CD14-positive monocyte (primary cell): ENCODE measurements around the gene CUL4B. TPM values are rescaled to one million over a fixed set of nuclear protein-coding genes. Genes with fewer than 3 reads are reported as not detected.

Source experiments
- DNase-seq, 3 donors: peaks; one replicate each; pipeline ENCODE4 v3.0.0-alpha.2; 2011 to 2022
- H2AFZ ChIP-seq: 2 replicates; pipeline ENCODE4 v1.6.0; 2012; ENCODE audit warnings: mild to moderate bottlenecking, low read depth, low read length, inconsistent platforms; ENCODE audit not compliant: insufficient read depth, poor library complexity, severe bottlenecking
- H3K27ac ChIP-seq, 2 donors: 1 replicate in 1 of 2; 2 replicates in 1 of 2; pipeline ENCODE4 v1.5.1; 2012 to 2013; ENCODE audit warnings: low read length in 2 of 2, control low read depth in 1 of 2, inconsistent platforms in 1 of 2, low read depth in 1 of 2, mild to moderate bottlenecking in 1 of 2
- H3K27me3 ChIP-seq, 2 donors: one replicate each; pipeline versions ENCODE4 v1.6.0 to v1.6.1; 2011 to 2013; ENCODE audit warnings: low read length in 2 of 2; ENCODE audit not compliant: control insufficient read depth in 2 of 2, insufficient read depth in 2 of 2
- H3K36me3 ChIP-seq, 2 donors: replicated peaks in 1 of 2; 1 replicate in 1 of 2; 2 replicates in 1 of 2; pipeline versions ENCODE4 v1.5.1 to v1.6.1; 2012 to 2013; ENCODE audit warnings: low read length in 2 of 2, control low read depth in 1 of 2, inconsistent platforms in 1 of 2, mild to moderate bottlenecking in 1 of 2; ENCODE audit not compliant: insufficient read depth in 2 of 2, control insufficient read depth in 1 of 2
- H3K4me1 ChIP-seq, 2 donors: 1 replicate in 1 of 2; 2 replicates in 1 of 2; pipeline versions ENCODE4 v1.5.1 to v1.6.1; 2012 to 2013; ENCODE audit warnings: low read length in 2 of 2, control low read depth in 1 of 2, inconsistent platforms in 1 of 2, mild to moderate bottlenecking in 1 of 2, moderate library complexity in 1 of 2; ENCODE audit not compliant: insufficient read depth in 2 of 2, control insufficient read depth in 1 of 2
- H3K4me2 ChIP-seq: replicated peaks from 2 replicates; pipeline ENCODE3; 2012; ENCODE audit warnings: low read length, moderate library complexity, mild to moderate bottlenecking; ENCODE audit not compliant: poor library complexity, severe bottlenecking; ENCODE audit errors: extremely low read depth
- H3K4me3 ChIP-seq, 3 experiments: fragments of 200-600 bp in 1 of 3; sonication (generic) in 1 of 3; replicated peaks in 1 of 3; 1 replicate in 2 of 3; 2 replicates in 1 of 3; pipeline ENCODE4 v1.5.1; 2011 to 2013; ENCODE audit warnings: low read length in 3 of 3, mild to moderate bottlenecking in 3 of 3, control low read depth in 2 of 3, low read depth in 2 of 3, inconsistent platforms in 1 of 3, moderate library complexity in 1 of 3
- H3K79me2 ChIP-seq: 2 replicates; pipeline ENCODE4 v1.6.0; 2012; ENCODE audit warnings: mild to moderate bottlenecking, control low read depth, inconsistent platforms, low read length, moderate library complexity; ENCODE audit not compliant: insufficient read depth
- H3K9ac ChIP-seq: 2 replicates; pipeline ENCODE4 v1.6.0; 2017; ENCODE audit warnings: low read length, mild to moderate bottlenecking; ENCODE audit not compliant: insufficient read depth, poor library complexity, severe bottlenecking
- H3K9me3 ChIP-seq, 2 donors: replicated peaks in 1 of 2; 1 replicate in 1 of 2; 2 replicates in 1 of 2; pipeline versions ENCODE4 v1.5.1 to v1.6.1; 2012 to 2013; ENCODE audit warnings: low read length in 2 of 2, control low read depth in 1 of 2; ENCODE audit not compliant: control insufficient read depth in 1 of 2, insufficient read depth in 1 of 2
- H4K20me1 ChIP-seq: 2 replicates; pipeline ENCODE4 v1.6.0; 2012; ENCODE audit warnings: mild to moderate bottlenecking, low read length, control low read depth, moderate library complexity; ENCODE audit not compliant: insufficient read depth
- H3K27ac Mint-ChIP-seq, 7 donors: one replicate each; pipeline ENCODE4 v1.8.0; 2020; ENCODE audit warnings: mild to moderate bottlenecking in 7 of 7, mixed read lengths in 7 of 7, moderate library complexity in 6 of 7, inconsistent platforms in 2 of 7
- H3K27me3 Mint-ChIP-seq, 3 donors: one replicate each; pipeline ENCODE4 v1.8.0; 2021 to 2022; ENCODE audit warnings: low read depth in 3 of 3, mild to moderate bottlenecking in 3 of 3, mixed read lengths in 3 of 3, moderate library complexity in 3 of 3, inconsistent platforms in 1 of 3
- H3K36me3 Mint-ChIP-seq, 2 donors: one replicate each; pipeline ENCODE4 v1.8.0; 2020; ENCODE audit warnings: mixed read lengths in 2 of 2, inconsistent platforms in 1 of 2, mild to moderate bottlenecking in 1 of 2
- H3K4me1 Mint-ChIP-seq: one replicate; pipeline ENCODE4 v1.8.0; 2020; ENCODE audit warnings: mild to moderate bottlenecking, mixed read lengths
- H3K4me3 Mint-ChIP-seq, 2 donors: one replicate each; pipeline ENCODE4 v1.8.0; 2020; ENCODE audit warnings: mild to moderate bottlenecking in 2 of 2, mixed read lengths in 2 of 2, moderate library complexity in 1 of 2
- H3K9me3 Mint-ChIP-seq, 7 donors: one replicate each; pipeline ENCODE4 v1.8.0; 2020 to 2022; ENCODE audit warnings: mixed read lengths in 7 of 7, mild to moderate bottlenecking in 6 of 7, moderate library complexity in 6 of 7, inconsistent platforms in 2 of 7
- WGBS: methylation state at CpG from one replicate; pipeline ENCODE4 v1.1.5; 2013; ENCODE audit warnings: missing lambda C conversion rate; ENCODE audit not compliant: insufficient coverage; 5-methylcytosine and 5-hydroxymethylcytosine counted together
- intact Hi-C, 2 donors: fragments of 100-400 bp; cut with micrococcal nuclease; formaldehyde crosslinking; loops; one replicate each; pipeline versions ENCODE4 v1.15.0 to v1.15.1; 2023
- polyA plus RNA-seq, 3 donors: library from polyadenylated mRNA; depleted of rRNA in 1 of 3; unstranded in 2 of 3; stranded (reverse) in 1 of 3; fragments of 300-500 nt in 2 of 3; fragments of >200 nt in 1 of 3; fragmentation: Illumina TruSeq in 2 of 3; gene quantifications; 1 replicate in 2 of 3; 2 replicates in 1 of 3; pipeline ENCODE4 v1.2.3, GENCODE V29; 2012 to 2021
- TF ChIP-seq, protein P1 (sequence below): fragments of 200-600 bp; IDR thresholded peaks from one replicate; pipeline ENCODE4 v1.8.0; 2022; ENCODE audit warnings: antibody characterized with exemption, mild to moderate bottlenecking

The CUL4B gene
- polyA plus RNA-seq, 3 donors = 13.3 to 16.9 (median 15.6) TPM

DNA sequence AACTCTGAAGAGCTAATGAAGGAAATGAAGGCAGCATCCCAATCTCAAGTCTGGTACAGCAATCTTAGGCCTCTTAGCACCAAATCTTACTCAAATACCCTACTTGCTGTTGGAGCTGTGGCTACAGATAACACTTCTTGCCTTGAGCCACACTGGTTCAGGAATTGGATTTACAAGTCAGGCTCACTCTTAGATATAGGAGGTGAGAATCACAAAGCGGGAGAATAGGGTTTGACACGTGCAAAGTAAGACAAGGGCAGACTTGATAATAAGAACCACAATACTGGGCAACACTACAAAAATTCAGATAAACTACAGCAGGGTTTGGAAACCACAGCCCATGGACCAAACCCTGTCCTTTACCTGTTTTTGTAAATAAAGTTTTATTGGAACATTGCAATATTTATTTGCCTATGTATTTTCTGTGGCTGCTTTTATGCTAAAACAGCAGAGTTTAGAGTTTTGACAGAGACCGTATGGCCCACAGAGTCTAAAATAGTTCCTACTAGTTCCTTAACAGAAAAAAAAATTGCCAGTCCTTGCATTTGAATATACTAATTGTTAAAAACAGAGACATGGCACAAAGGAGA lies 9.3 kb upstream of the CUL4B start:
- Histone ChIP-seq H3K27ac (no peak overlapping the region), H3K4me3 (no peak overlapping the region), H3K4me1 (no peaks in the 10 kb centered on the region), H3K9me3 (no peaks in the 10 kb centered on the region), H3K9ac (no peak overlapping the region), H4K20me1 (no peaks in the 10 kb centered on the region), H3K36me3 (no peaks in the 10 kb centered on the region), H3K27me3 (no peaks in the 10 kb centered on the region), H3K4me2 (no peak overlapping the region), H3K79me2 (no peaks in the 10 kb centered on the region), H2AFZ (no peak overlapping the region)
- TF ChIP-seq, protein P1, sequence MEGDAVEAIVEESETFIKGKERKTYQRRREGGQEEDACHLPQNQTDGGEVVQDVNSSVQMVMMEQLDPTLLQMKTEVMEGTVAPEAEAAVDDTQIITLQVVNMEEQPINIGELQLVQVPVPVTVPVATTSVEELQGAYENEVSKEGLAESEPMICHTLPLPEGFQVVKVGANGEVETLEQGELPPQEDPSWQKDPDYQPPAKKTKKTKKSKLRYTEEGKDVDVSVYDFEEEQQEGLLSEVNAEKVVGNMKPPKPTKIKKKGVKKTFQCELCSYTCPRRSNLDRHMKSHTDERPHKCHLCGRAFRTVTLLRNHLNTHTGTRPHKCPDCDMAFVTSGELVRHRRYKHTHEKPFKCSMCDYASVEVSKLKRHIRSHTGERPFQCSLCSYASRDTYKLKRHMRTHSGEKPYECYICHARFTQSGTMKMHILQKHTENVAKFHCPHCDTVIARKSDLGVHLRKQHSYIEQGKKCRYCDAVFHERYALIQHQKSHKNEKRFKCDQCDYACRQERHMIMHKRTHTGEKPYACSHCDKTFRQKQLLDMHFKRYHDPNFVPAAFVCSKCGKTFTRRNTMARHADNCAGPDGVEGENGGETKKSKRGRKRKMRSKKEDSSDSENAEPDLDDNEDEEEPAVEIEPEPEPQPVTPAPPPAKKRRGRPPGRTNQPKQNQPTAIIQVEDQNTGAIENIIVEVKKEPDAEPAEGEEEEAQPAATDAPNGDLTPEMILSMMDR = no peak
- Mint-ChIP-seq H3K27me3 (peaks cover 0 to 8% (median 0%) of the 10 kb centered on the region in 3 donors), H3K4me3 (no peak overlapping the region), H3K36me3 (no peaks in the 10 kb centered on the region), H3K27ac (no peak overlapping the region), H3K9me3 (peaks cover 0 to 4% (median 0%) of the 10 kb centered on the region in 7 donors), H3K4me1 (no peaks in the 10 kb centered on the region)
- WGBS = no CpG with 5 or more reads among the region's 3 CpGs
- no peak for DNase-seq
- intact Hi-C loops = no loop called here

DNA sequence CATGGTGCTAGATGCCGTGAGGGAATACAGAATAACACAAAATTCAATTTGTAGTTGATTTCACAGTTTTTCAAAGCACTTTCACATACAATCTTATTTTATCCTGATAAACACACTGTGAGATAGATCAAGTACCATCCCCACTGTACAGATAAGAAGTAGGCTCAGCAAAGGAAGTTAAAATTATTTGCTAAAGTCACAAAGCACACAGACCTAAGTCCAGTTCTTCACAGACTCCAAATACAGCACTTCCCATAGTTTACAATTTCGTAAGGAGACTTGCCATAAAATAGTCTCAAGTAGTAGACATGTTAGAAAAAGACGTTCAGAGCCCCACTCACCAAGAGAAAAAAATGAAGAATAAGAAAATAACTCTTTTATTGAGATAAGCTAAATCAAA lies 7.8 kb upstream of the CUL4B start:
- H3K9me3 Mint-ChIP-seq = no peaks in the 10 kb centered on the region
- Histone ChIP-seq H2AFZ (no peak overlapping the region), H3K4me1 (no peaks in the 10 kb centered on the region), H3K9me3 (no peaks in the 10 kb centered on the region), H3K9ac (no peak overlapping the region), H3K79me2 (no peaks in the 10 kb centered on the region), H3K4me2 (no peak overlapping the region), H4K20me1 (no peaks in the 10 kb centered on the region), H3K27me3 (no peaks in the 10 kb centered on the region), H3K27ac (no peak overlapping the region), H3K4me3 (no peak overlapping the region), H3K36me3 (no peaks in the 10 kb centered on the region)
- WGBS = no CpG with 5 or more reads among the region's 3 CpGs
- peaks cover 0 to 8% (median 0%) of the 10 kb centered on the region in 3 donors for H3K27me3 Mint-ChIP-seq
- no peaks in the 10 kb centered on the region for H3K36me3 Mint-ChIP-seq
- no peak overlapping the region for H3K4me3 Mint-ChIP-seq
- no peak overlapping the region for H3K27ac Mint-ChIP-seq
- intact Hi-C loops = no loop called here
- no peaks in the 10 kb centered on the region for H3K4me1 Mint-ChIP-seq
- TF ChIP-seq, protein P1 = no peak
- no peak for DNase-seq
